NOMO-1 treated with dmso at 0.1 percent for 144 hours (cell line): ENCODE measurements around the gene MVB12B.

Experiments used
- DNase-seq: peaks from one replicate; lab custom pipeline; 2025; ENCODE audit not compliant: unreplicated experiment; lab: John Stamatoyannopoulos, UW

MVB12B gene

DNA sequence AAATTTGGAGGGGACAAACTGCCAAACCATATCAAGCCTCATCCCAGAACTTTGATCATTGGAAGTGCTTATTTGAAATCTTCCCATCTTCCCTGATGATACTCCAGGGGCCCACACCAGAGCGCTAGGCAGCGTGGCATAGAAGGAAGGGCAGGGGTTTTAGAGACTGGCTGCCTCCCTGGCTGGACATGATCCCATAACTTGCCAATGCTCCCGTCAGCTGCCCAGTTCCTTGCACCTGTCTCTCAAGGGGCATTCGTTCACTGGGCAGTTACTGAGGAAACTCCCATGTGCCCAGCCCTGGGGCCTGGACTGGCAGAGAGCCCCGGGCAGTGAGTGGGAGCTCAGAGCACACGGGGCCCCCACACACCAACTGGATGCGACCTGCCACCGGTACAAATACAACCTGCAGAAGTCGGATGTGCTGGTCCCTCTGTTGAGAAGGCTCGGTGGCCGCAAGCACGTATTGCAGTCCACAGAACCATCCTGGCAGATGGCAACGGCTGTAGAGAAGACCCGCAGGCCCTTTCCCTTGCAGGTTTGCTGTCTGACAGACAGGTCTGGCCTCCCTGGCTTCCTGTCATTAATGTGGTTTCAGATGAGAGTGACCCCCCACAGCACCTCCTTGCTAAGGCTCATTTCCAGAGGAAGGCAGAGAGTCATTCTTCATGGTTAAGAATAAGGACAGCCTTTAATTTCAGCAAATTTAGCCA lies 122.4 kb downstream of the MVB12B start:
- no peak for DNase-seq

DNA sequence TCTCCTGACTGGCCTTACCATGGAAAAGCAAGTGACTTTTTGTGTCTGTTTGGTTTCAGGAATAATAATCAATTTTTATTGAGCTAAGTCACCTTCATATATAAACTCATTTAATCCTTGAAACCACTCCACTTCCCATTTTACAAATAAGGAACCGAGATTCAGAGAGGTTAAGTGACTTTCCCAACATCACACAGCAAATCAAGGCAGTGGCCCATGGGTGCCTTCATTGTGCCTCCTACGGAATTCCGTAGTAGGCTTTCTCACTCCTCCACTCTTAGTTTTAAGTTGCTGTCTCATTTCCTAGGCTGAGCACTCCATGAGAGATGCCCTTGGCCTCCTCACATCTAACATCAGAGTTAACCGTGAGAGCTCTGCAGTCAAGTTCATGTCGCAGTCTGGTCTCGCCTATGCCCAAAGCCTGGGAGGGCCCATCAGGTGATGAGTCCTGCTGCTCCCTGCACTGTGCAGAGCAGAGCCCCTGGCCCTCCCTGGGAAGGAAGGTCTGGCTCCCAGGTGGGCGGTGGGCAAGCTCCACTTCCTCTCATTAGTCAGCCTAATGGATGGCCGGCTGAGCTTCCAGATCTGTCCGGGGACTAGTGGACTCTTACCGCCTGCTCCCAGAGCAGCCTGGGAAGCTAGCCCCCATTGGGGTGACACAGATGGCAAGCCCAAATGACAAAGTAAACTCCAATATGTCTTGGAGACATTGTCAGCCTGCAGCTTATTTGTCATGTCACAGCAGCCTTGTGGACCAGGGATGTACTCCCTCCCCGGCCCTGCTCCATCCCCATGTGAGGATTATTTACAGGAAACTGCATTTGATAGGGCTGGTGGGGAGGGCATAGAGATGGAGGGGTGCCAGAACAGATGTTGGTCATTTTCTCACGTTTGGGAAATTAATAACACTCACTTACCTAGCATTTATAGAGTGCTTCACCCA lies 123.4 kb downstream of the MVB12B start:
- no peak for DNase-seq

DNA sequence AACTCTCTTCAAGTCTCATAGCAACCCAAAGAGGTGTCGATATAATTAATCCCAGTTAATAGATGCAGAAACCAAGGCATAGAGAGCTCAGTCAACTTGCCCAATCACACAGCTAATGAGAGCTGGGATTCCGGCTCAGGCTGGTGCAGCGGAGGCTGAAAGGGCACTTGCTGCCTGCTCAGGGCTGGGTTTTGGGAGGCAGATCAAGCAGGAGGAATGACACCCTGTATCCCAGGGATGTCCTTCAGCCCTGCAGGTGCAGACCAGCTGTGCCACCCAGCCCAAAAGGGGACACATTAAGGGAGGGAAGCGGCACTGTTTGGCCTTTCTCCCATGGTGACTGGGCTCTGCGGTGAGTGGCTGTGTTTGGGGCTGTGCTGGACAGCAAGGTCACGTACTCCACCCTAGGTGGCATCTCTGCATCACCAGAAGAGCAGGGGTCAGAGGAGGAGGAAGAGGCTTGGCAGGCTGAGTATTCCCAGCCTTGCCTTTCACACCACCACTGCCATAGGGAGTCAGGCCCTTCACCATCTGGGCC lies 124.1 kb downstream of the MVB12B start:
- no peak for DNase-seq

DNA sequence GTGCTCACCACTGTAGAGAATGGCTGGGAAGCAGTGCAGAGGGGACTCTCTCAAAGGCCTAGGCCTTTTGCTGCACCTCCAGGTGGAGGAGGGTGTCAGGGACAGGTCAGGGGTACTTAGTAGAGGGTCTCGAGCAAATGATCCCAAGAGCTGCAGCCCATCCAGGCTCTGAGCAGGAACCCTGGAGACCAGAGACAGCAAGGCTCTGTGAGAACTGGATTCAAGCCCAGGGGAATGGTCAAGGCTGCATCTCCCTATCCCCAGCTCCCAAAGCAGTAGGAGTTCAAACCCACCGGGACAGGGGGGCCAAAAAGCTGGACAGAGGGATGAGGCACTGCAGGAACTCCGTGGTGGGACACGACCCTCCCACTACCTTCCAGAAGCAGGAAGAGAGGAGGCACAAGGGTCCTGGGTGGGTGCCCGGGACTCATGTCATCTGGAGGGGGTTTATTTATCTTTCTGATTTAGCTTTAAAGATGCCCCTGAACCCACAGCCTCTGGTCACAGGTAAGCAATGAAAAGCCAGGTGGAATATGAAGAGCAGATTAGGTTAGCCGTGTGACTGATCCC lies 124.8 kb downstream of the MVB12B start:
- no peak for DNase-seq

DNA sequence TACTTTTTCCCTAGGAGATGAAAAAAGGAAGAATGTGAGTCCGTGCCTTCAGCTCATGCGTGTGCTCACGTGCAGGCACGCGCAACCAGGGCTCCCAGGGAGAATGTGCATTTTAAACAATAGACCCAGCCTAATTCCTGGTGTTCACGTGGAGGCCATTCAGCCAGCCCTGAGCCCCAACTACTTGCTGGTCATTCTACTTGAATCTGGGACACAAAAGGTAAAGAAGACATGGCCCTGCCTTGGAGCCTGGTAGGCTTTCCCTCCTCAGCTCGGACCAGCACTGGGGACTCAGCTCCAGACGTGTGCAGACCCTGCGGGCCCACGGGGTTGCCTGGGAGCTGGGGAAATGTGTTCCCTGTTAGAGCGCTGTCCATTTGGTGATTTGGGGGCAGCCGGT lies 125.5 kb downstream of the MVB12B start:
- no peak for DNase-seq

DNA sequence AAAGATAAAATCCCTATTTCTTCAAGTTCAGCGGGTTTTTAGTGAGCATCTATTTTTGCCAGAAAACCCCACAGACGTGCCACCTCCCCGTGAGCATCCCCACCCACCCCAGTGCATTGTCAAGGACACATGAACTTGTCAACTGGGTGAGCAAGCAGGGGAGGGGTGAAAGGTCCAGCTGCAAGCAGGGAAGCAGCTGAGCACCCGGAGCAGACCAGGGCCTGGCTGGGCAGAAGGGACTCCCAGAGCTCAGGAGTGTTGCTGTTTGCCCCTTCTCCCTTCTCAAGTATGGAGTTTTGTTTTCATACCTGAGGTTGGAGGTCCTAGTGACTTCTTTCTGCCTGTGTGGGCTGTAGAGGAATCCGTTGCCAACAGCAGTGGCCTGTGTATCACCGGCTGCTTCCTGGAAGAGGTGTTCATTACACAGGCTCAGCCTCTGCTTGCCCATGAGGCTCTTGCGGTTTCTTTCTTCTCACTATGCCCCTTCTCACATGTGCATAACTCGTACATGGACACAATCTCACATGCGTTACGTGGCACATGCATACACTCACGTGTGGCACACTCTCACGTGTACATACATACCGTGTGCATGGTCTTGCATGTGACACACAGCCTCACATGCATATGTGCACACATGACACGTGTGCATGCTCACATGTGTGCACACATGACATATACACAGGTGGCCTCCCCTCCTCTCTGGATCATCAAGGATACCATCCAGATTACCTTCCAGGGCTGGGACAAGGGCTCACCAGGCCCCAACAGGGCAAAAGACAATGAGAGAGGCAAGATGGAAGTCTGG lies 126.7 kb downstream of the MVB12B start:
- no peak for DNase-seq

DNA sequence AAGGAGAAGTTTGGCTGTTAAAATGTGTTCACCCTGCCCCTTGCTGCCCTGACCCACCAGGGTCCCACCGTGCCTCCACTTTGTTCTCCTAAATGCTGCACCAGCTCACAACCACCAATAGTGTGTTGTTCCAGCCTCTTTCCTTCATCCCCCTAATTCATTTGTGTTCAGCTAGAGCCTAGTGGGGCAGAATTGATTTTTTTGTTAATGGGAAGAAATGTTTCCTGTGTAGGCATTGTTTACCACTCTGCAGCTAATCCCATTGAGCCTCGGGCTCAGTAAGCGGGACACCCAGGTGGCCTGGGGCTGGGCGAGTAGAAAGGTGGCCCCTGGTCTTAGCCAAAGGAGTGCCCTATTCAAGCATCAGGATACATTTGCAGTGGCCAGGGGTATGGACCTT lies 127.6 kb downstream of the MVB12B start:
- DNase-seq: no peak

DNA sequence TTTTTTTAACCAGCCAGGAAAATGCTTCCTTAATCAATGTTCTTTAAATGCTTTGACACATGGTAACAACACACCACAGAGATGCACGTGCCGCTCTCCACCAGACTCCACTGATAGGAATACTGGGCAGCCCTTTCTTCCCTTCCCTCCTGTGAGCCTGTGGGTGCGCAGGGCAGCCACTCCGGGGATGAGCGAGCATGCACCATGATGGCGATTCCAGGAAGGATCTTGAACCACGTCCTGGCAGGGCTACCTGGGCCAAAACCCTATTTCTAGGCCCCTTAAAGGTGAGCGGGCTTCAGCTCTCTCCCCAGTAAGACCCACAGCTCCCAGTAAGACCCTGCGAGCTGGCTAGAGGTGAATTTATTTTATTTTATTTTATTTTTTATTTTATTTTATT lies 128.2 kb downstream of the MVB12B start:
- DNase-seq: no peak

DNA sequence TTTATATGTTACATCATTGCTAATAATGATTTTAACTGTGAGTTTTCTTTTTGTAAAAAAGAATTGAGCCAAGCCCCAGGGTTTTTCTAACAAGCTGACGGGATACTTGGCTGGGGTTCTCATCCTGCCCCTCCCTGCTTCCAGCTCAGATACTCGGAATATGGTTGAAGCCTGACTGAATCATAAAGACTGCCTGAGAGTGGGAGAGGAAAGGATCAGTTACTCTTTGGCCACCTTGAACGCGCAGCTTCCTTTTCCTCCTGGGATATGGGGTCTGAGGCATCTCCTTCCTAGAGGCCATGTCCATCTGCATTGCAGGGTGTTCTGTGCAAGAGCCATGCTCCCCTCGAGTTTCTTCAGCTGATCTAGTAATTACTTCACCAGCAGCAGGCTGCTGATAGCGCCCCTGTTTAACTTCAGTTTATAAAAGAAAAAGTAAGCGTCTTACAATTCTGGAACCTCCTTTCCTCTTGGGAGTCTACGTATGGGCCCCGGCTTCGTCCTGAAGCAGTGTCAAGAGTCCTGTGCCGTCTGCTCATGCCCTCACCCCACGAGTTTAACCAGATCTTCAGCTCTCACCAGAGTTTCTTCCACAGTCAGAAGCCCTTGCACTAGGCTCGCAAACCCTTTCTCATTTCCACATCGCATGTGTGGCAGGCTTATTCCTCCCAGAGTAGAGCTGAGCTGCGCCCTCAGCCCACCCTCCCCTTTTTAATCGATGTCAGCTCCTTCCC lies 130.0 kb downstream of the MVB12B start:
- DNase-seq: no peak

DNA sequence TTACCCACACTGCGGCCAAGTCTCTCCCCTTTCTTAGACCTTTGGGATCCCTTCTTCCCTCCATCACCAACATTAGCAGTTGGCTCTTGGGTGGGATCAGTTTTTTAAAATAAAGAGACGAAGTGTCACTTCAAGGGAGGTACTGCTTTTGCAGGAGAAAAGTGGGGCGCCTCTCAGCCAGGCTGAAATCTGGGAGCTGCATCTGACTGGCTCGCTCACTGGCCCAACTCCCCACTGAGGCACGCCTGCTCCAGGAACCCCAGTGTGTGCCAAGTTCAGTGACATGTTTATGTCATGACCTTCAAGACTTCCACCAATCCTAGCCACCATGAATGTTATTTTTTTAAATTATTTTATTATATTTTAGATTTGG lies 130.5 kb downstream of the MVB12B start:
- DNase-seq: no peak

DNA sequence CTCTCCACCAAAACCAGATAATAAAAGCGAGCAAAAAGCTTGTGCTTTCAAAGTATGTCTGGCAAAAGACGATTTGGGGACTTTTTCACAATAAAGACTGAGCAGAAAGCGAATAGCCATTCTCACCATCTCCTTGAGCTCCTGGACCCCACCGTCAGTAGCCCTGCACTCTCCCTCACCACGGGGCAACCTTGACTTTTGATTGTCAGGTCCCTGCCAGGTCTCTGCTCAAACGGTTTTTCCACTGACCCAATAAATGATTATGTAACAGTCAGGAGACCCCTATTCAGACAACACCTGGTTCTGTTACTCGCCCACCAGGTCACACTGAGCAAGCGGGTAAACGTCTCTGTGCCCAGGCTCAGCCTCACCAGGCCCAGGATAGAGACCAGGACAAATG lies 131.3 kb downstream of the MVB12B start:
- no peak for DNase-seq

DNA sequence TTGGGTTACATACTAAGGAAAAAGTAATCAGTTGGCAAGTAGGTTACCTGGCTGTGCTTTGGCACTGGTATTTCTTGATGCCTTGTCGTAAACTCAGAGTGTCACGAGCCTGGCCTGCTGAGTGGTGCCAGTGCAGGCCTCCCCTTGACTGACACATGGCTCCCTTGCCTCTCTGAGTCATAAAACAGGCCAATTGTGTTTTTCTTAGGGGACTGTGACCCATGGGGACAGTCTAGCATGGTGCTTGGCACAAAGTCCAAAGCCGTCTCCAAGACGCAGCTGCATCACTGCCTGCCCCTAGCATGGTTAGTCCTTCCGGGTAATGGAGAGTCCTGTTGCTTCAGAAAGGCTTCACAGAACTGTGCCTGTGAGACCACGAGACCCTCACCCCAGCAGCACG lies 132.5 kb downstream of the MVB12B start:
- no peak for DNase-seq

DNA sequence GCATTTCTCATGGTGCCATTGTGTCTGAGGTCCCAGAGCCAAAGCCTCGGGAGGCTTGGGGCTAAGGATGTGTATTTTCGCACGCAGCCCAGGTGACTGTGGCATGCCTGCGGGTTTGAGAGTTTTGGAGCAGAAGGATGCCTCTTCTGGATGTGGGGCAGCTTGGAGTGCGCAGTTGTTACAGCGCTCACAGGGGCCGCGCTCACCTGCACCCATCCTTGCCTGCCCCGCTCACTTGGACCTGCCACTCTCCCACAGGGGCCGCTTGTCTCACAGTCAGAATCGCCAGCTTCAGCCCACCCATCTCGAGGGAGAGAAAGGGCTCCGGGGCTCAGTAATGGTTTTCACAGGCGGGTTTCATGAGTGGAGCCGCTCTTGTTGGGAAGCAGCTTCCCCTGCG lies 132.9 kb downstream of the MVB12B start:
- DNase-seq: no peak

DNA sequence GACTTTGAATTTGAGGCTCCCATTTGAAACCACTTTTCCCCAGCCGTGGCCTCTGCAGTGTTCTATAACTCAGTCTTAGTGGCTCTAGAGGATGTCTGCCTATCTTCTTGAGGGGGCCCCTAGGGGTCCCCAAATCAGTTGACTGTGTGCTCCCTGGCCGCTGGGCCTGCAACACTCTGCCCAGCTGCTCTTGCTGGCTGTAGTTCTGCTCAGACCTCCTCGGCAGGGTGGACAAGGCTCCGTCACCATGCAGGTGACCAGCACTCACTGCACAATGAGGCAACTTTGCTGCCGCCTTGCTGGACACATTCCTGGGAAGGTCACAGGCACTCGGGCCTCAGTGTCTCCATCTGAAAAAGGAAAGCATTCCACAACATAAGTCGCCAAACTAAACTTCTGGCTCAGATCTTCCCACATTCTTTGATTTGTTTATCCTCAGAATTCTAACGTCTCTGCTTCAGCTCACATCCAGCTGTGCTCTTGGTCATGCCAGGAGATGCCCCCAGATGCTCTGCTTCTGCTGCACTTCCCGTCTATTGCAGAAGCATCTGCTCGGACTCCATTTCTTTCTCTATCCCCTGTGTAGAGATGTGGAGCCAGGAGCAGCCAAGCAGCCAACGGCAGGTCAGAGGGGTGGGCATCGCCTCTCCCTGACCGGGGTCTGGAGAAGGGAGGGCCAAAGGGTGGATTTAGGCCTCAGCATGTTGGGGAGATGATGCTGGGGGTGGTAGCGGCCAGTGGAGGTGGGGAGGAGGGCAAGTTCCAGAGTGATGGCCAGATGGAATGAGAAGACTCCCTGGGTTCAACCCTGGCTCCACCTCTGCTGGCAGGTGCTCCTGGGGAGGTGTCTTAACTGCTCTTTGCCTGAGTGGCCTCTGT lies 133.6 kb downstream of the MVB12B start:
- DNase-seq: no peak

DNA sequence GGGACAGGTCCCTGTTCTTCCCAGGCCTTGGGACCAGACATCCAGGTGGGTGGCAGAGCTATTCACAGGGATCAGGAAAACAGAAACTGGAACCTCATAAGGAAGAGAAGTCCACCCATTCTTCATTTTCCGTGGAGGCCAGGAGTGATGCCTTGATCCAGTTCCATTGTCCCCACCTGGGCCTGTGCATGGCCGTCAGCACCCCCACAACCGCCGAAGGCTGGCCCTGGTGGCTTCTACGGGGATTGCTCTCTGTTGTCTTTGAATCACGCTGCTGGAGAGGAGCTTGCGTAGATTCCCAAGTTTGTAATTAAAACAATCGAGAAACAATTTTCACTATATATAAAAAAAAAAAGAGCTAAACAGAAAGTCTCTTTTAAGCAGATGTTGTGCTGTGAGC lies 134.4 kb downstream of the MVB12B start:
- no peak for DNase-seq

DNA sequence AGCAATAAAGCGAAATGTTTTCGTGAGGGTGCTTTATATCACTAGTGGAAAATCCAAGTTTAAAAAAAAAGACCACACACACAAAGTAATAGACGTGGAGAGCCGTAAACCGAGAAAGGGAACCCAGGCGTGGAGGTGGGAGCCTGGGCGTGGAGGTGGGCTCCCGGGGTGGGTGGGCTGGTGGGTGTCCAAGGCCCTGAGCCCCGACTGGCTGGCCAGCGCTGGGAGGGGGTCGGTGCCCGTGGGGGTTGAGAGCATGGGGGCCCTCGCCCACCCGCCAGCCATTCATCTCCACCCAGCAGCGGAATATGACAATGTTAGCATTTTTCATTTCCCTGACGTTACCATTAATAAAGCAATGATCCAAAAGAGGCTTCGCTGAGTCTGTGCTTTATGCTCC lies 135.0 kb downstream of the MVB12B start:
- no peak for DNase-seq

DNA sequence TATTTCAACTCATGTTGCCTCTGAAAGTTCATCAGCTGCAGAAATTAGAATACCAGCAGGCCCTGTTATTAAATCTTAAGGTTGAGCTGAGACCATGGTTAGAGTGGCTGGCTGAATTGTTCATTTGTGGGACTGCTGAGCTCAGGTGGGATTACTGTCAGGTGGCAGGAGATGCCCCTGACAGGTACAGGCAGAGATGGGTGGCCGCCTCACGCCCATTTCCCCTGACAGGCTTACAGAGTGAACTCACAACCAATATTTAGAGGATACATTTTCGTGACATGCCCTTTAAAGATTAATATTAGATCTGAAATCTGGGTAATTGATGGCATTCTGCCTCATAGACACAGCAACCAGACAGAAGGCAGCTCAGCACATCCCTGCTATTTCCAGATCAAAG lies 136.0 kb downstream of the MVB12B start:
- no peak for DNase-seq

DNA sequence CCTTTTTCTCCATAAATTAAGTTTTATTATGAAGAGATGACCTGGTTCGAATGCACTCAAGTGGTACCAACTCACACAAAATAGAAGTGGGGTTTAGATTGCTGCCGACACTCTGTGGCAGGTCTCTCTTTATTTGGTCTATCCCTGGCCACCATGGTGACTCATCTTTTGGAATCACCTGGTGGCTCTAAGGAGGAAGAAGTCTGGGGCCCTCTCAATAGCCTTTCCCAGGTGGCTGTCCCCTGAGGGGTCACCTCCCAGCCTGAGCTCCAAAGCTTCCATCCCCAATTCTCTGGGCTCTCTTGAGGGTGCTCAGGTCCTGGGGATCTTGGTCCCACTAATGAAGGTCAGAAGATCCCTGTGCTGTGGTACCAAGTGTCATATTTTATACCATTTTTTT lies 136.8 kb downstream of the MVB12B start:
- DNase-seq: no peak

DNA sequence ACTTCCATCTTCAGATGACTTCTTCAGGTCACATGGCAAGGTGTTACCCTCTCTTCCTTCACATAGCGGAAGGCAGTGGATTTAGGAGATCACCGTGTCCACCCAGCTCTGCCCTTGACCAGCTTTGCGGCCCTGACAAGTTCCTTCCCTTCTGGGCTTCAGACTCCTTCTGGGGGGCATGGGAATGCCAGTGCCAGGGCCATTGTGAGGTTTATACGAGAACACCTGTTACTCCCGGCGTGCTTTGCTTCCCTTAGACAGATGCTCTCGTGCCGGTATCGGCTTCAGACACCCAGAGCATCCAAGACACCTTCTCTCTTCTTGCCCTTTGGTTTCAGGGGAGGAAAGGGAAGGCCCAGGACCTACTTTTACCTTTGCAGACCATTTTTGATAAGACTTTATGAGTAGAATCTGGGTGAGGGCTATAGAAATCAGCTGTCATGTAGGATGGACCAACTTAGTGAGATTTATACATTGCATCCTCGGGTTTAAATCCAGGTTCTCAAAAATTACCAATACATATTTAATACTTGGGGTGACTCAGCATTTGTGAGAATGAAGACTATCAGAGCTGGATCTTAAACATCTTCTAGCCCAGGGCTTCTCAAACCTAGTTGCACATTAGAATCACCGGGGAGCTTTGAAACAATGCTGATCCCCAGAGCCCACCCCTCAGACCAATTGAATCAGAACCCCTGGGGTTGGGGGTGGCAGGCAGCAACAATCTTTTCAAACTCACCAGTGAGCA lies 138.2 kb downstream of the MVB12B start:
- DNase-seq: no peak
